A673 (cell line): Measurements from ENCODE around the gene SUCLG1.
A peak's percentile ranks its signal among the peaks of the same experiment; 100 is the strongest.

Source experiments
- CTCF ChIP-seq: fragments of 300-800, 200-600 bp; sonication (generic); conservative IDR thresholded peaks from 2 replicates; pipeline ENCODE4 v1.5.1; 2017; ENCODE audit warnings: low read depth, mild to moderate bottlenecking, antibody characterized with exemption, low read length, moderate library complexity, mixed read lengths
- EZH2 ChIP-seq: fragments of 200-600 bp; sonication (generic); IDR thresholded peaks from 2 replicates; pipeline ENCODE4 v1.6.1; 2017; ENCODE audit warnings: borderline replicate concordance, low read depth, mild to moderate bottlenecking, mixed read lengths, antibody characterized with exemption, low read length; ENCODE audit not compliant: poor library complexity, severe bottlenecking

GRCh38 chr2:84495539-84496146 lies 36.6 kb upstream of the SUCLG1 start:
- TF ChIP-seq CTCF, result peak; percentile 67
- TF ChIP-seq EZH2, result no peak
